Measurements from ENCODE around the gene AGO3.
"Not testable (repeated sequence)": the region's sequence is repeated elsewhere in the genome, so short reads cannot be mapped to it uniquely, and the experiment has no call there.

Gene AGO3

GRCh38 chr1:35930593-35931445 lies at the start of gene AGO3:
AGO3 (plus strand) TSS chr1:35931105; CDS start chr1:35931427, 322 bp downstream.
- DNase-seq, result peak; percentile 80

GRCh38 chr1:35881850-35882273 lies 49.0 kb upstream of the AGO3 start:
- no peak for DNase-seq

GRCh38 chr1:35882586-35882944 lies 48.3 kb upstream of the AGO3 start:
- no peak for DNase-seq

GRCh38 chr1:35882945-35883634 lies 47.8 kb upstream of the AGO3 start, which contains the start of gene AGO1:
AGO1 (plus strand) TSS chr1:35883209; CDS start chr1:35883422, 213 bp downstream.
- DNase-seq, result peak; percentile 81

GRCh38 chr1:35883635-35884101 lies 47.2 kb upstream of the AGO3 start:
- DNase-seq, result peak; percentile 10

GRCh38 chr1:35884934-35885333 lies 46.0 kb upstream of the AGO3 start:
- DNase-seq, result no peak

GRCh38 chr1:35885961-35886558 lies 44.8 kb upstream of the AGO3 start:
- DNase-seq, result no peak

GRCh38 chr1:35886577-35887431 lies 44.1 kb upstream of the AGO3 start:
- no peak for DNase-seq

GRCh38 chr1:35887508-35887907 lies 43.4 kb upstream of the AGO3 start:
- DNase-seq, result no peak

- no peak for DNase-seq
Measured at GRCh38 chr1:35888255-35888654, 42.6 kb upstream of the AGO3 start.

- DNase-seq, result not testable (repeated sequence)
Measured at GRCh38 chr1:35888981-35889380, 41.9 kb upstream of the AGO3 start.

GRCh38 chr1:35893051-35893879 lies 37.6 kb upstream of the AGO3 start:
- DNase-seq, result no peak

GRCh38 chr1:35894183-35894582 lies 36.7 kb upstream of the AGO3 start:
- DNase-seq, result no peak

GRCh38 chr1:35894656-35895055 lies 36.2 kb upstream of the AGO3 start:
- no peak for DNase-seq

GRCh38 chr1:35899941-35900340 lies 31.0 kb upstream of the AGO3 start:
- no peak for DNase-seq

GRCh38 chr1:35901235-35901634 lies 29.7 kb upstream of the AGO3 start:
- no peak for DNase-seq

GRCh38 chr1:35902671-35903070 lies 28.2 kb upstream of the AGO3 start:
- DNase-seq, result no peak

GRCh38 chr1:35914717-35915116 lies 16.2 kb upstream of the AGO3 start:
- DNase-seq, result no peak

- no peak for DNase-seq
Measured at GRCh38 chr1:35915693-35916092, 15.2 kb upstream of the AGO3 start.

GRCh38 chr1:35923791-35924221 lies 7.1 kb upstream of the AGO3 start:
- no peak for DNase-seq

GRCh38 chr1:35924838-35925237 lies 6.1 kb upstream of the AGO3 start:
- no peak for DNase-seq

GRCh38 chr1:35925741-35926140 lies 5.2 kb upstream of the AGO3 start:
- no peak for DNase-seq

All from NCI-H2029 (cell line).